GM18907 (cell line): ENCODE measurements around the gene ZBTB7C.

Experiments
- ATAC-seq: cut with Tn5 transposase; IDR thresholded peaks from one replicate; pipeline ENCODE4 v1.9.1; 2021; ENCODE audit warnings: mild to moderate bottlenecking, moderate library complexity; ENCODE audit not compliant: unreplicated experiment

Gene ZBTB7C

GRCh38 chr18:48197819-48198218 lies 211.4 kb downstream of the ZBTB7C start:
- ATAC-seq = no peak

- ATAC-seq = no peak
These were observed 213.4 kb downstream of the ZBTB7C start for GRCh38 chr18:48195787-48196186.

- ATAC-seq = no peak
These were observed 214.5 kb downstream of the ZBTB7C start for GRCh38 chr18:48194591-48195181.

GRCh38 chr18:48193521-48194492 lies 215.4 kb downstream of the ZBTB7C start:
- ATAC-seq = no peak

GRCh38 chr18:48192542-48192941 lies 216.6 kb downstream of the ZBTB7C start:
- no peak for ATAC-seq

- no peak for ATAC-seq
These were observed 217.7 kb downstream of the ZBTB7C start for GRCh38 chr18:48191494-48191893.

- no peak for ATAC-seq
These were observed 218.2 kb downstream of the ZBTB7C start for GRCh38 chr18:48190994-48191393.

- no peak for ATAC-seq
These were observed 220.6 kb downstream of the ZBTB7C start for GRCh38 chr18:48188609-48189008.

GRCh38 chr18:48186861-48187260 lies 222.3 kb downstream of the ZBTB7C start:
- ATAC-seq = no peak

- ATAC-seq = no peak
These were observed 222.9 kb downstream of the ZBTB7C start for GRCh38 chr18:48186131-48186766.

- no peak for ATAC-seq
These were observed 225.1 kb downstream of the ZBTB7C start for GRCh38 chr18:48184118-48184517.

GRCh38 chr18:48183613-48184012 lies 225.6 kb downstream of the ZBTB7C start:
- no peak for ATAC-seq

- ATAC-seq = no peak
These were observed 226.4 kb downstream of the ZBTB7C start for GRCh38 chr18:48182779-48183178.

- no peak for ATAC-seq
These were observed 227.3 kb downstream of the ZBTB7C start for GRCh38 chr18:48181857-48182256.

- no peak for ATAC-seq
These were observed 227.9 kb downstream of the ZBTB7C start for GRCh38 chr18:48181087-48181823.

- no peak for ATAC-seq
These were observed 229.5 kb downstream of the ZBTB7C start for GRCh38 chr18:48179666-48180065.

- ATAC-seq = no peak
These were observed 230.2 kb downstream of the ZBTB7C start for GRCh38 chr18:48179001-48179400.

- no peak for ATAC-seq
These were observed 232.3 kb downstream of the ZBTB7C start for GRCh38 chr18:48176909-48177308.

- no peak for ATAC-seq
These were observed 235.6 kb downstream of the ZBTB7C start for GRCh38 chr18:48173557-48173956.

- ATAC-seq = no peak
These were observed 236.8 kb downstream of the ZBTB7C start for GRCh38 chr18:48172226-48173006.
